ENCODE results near the gene TSHZ2. TPM values are rescaled to one million over a fixed set of nuclear protein-coding genes. Genes with fewer than 3 reads are reported as not detected.
A peak's percentile ranks its signal among the peaks of the same experiment; 100 is the strongest.

TSHZ2 gene
- total RNA-seq, 2 experiments from 2014 or later, result 8.1 to 9.2 TPM

DNA sequence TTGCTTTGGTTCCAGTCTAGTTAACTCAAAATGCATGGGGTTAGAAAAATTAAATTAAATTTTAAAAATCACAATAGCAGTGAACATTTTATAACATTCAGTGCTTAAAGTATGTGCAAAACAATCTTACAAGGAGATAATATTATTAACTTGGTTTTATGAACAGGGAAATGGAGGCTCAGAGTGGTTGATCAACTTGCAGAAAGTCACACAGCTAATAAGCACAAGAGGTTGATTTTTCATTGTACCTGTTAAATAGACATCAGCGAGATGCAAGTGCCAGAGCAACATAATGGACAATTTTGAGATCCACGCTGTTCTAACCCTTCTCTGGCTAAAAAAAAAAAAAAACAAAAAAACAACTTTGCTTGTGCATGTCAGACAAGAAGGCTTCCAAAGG lies 219.8 kb downstream of the TSHZ2 start:
- CTCF ChIA-PET, result interaction anchor here (0.6 to 0.7 kb wide), 3 partner anchors 114 to 811 kb away, joined by 3 to 4 read pairs (median 3); no protein-coding TSS in a partner anchor
- Mint-ChIP-seq H3K4me1 (peaks cover 8% of the 10 kb centered on the region), H3K27ac (no peak overlapping the region), H3K27me3 (no peaks in the 10 kb centered on the region), H3K9me3 (no peaks in the 10 kb centered on the region), H3K36me3 (ENCODE audit: low read depth) (no peaks in the 10 kb centered on the region), H3K4me3 (no peak overlapping the region)
- POLR2A ChIA-PET, result no interaction called here
- no peak for DNase-seq

DNA sequence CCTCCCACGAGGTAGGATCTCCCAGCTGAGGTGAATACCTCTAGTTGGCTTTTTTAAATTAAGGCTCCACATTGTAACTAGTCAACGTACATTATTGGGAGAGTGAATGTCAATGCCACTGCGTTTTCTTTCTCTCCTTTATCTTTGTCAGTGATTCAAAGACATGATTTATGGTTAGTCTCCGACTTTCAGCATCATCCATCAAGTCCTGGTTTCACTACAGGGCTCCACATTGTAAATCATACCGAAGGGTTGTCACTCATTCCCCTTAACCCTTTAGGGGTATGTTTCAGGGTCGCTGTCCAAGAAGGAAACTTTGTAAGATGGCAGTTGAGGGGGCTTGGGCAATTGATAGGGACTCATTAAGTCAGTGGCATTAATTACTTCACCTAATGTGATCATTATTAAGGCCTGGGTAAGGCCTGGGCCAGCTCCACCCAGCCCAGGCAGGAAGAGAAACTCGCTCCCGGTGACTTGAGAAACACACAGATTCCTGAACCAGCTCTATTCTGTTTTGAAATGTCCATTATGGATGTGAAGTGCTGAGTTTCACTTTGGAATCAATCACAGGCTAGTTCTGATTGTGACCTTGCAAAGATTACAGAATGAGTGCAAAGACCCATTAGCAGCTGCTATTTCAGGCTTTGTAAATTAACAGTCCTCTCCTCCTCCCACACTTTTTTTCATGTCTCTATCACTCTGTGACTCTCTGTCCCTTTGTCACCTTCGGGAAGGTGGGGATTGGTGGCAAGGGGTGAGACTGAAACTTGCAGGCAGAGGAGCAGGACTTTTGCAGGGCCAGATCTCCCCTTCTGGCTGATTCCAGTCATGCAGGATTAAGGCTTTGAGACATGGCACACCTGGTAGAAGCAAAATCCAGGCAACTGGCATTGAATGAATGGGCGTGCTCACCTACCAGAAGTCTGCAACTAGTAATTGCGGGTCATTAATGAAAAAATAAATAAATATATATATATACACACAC lies 222.4 kb downstream of the TSHZ2 start:
- Mint-ChIP-seq H3K27ac (no peak overlapping the region), H3K27me3 (no peaks in the 10 kb centered on the region), H3K4me3 (no peak overlapping the region), H3K4me1 (no peaks in the 10 kb centered on the region), H3K9me3 (no peaks in the 10 kb centered on the region), H3K36me3 (ENCODE audit: low read depth) (no peaks in the 10 kb centered on the region)
- no peak for DNase-seq
- POLR2A ChIA-PET, result no interaction called here
- CTCF ChIA-PET, result no interaction called here

DNA sequence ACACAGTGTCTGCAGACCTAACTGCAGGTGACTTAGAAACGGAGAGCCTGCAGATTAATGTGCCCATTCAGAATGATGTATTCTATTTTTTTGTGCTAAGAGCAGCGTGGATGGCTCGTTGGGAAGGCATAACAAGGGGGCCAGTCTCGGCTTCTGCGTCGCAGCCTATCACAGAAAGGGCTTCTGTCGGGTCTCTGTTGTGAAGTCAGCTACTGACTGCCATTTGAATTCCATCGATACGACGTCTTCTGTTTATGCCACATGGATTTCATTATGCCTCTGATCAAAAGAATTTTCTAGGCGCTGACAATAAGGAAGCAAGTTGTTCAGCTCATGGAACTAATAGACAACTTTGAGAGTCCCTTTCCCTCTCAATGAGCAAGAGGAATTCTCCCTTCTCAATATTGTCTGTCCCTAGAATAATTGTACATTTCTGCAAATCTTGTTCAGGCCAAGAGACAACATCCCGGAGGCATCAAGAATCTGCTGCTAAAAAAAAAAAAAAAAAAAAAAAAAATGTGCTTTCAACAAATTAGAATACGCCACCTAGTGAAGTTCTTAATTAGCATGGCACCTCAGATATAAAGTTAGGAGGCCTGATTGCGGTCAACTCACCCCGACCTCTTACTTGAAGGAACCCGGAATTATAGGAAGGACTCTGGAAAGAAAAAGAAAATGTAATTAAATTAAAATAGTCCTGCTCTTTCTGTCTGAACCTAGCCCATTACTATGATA lies 223.9 kb downstream of the TSHZ2 start:
- Mint-ChIP-seq H3K36me3 (ENCODE audit: low read depth) (no peaks in the 10 kb centered on the region), H3K27me3 (no peaks in the 10 kb centered on the region), H3K4me3 (no peak overlapping the region), H3K9me3 (no peaks in the 10 kb centered on the region), H3K27ac (no peak overlapping the region), H3K4me1 (no peaks in the 10 kb centered on the region)
- POLR2A ChIA-PET, result no interaction called here
- no peak for DNase-seq
- CTCF ChIA-PET, result no interaction called here

DNA sequence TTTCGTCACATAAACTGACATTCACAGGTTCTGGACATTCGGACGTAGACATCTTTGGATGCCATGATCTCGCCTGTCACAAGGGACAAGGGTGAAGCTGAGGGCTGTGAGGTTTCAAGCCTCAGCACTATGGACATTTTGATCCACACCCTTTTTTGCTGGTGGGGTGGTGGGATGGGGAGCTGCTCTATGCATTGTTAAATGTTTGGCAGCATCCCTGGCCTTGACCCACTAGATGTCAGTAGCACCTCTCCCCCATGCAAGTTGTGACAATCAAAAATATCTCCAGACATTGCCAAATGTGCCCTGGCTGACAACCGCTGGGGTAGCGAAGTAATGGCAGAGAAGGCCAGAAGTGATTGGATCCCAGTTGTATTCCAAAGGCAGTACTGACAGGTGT lies 229.4 kb downstream of the TSHZ2 start:
- no peaks in the 10 kb centered on the region for H3K27me3 Mint-ChIP-seq

DNA sequence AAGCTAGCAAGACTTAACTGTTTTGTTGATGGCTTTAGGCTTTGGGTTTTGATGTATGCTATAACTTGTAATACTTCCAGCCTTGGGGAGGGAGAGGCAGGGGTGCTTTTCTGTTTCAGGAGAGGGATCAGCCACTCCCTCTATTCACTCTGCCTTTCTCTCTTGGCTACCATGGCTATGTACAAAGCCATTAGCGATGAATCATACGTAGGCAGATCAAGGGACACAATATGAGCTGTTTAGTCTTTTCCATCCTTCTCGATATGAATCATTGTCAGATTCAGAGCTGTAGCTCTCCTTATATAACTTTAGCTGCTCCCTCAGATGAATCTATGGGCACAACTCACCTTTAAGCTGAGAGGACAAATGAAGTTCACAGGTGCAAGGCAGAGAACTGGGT lies 230.6 kb downstream of the TSHZ2 start:
- no peaks in the 10 kb centered on the region for H3K36me3 Mint-ChIP-seq (ENCODE audit: low read depth)
- ChIA-PET CTCF (interaction anchor here (0.6 to 0.7 kb wide), 3 partner anchors 105 to 813 kb away, joined by 3 to 4 read pairs (median 3); no protein-coding TSS in a partner anchor), POLR2A (no interaction called here)
- peaks cover 4% of the 10 kb centered on the region for H3K4me1 Mint-ChIP-seq
- DNase-seq, result no peak
- H3K4me3 Mint-ChIP-seq, result no peak overlapping the region
- no peak overlapping the region for H3K27ac Mint-ChIP-seq
- H3K9me3 Mint-ChIP-seq, result no peaks in the 10 kb centered on the region
- no peaks in the 10 kb centered on the region for H3K27me3 Mint-ChIP-seq

More for the DNA sequence above, 229.4 kb downstream of the TSHZ2 start:
- POLR2A ChIA-PET, result no interaction called here
- no peak for DNase-seq
- H3K4me3 Mint-ChIP-seq, result no peak overlapping the region
- CTCF ChIA-PET, result no interaction called here
- H3K4me1 Mint-ChIP-seq, result no peaks in the 10 kb centered on the region
- no peaks in the 10 kb centered on the region for H3K9me3 Mint-ChIP-seq
- no peaks in the 10 kb centered on the region for H3K36me3 Mint-ChIP-seq (ENCODE audit: low read depth)
- H3K27ac Mint-ChIP-seq, result no peak overlapping the region

- H3K4me1 Mint-ChIP-seq, result peaks cover 16% of the 10 kb centered on the region
- POLR2A ChIA-PET, result no interaction called here
- CTCF ChIA-PET, result interaction anchor here (0.6 to 0.8 kb wide), 2 partner anchors 10 to 17 kb away, joined by 3 to 4 read pairs; no protein-coding TSS in a partner anchor
- H3K36me3 Mint-ChIP-seq (ENCODE audit: low read depth), result no peaks in the 10 kb centered on the region
- no peaks in the 10 kb centered on the region for H3K27me3 Mint-ChIP-seq
- DNase-seq, result no peak
- H3K4me3 Mint-ChIP-seq, result no peak overlapping the region
- H3K9me3 Mint-ChIP-seq, result no peaks in the 10 kb centered on the region
- no peak overlapping the region for H3K27ac Mint-ChIP-seq
Measured at GRCh38 chr20:53205046-53205445, 232.9 kb downstream of the TSHZ2 start.

DNA sequence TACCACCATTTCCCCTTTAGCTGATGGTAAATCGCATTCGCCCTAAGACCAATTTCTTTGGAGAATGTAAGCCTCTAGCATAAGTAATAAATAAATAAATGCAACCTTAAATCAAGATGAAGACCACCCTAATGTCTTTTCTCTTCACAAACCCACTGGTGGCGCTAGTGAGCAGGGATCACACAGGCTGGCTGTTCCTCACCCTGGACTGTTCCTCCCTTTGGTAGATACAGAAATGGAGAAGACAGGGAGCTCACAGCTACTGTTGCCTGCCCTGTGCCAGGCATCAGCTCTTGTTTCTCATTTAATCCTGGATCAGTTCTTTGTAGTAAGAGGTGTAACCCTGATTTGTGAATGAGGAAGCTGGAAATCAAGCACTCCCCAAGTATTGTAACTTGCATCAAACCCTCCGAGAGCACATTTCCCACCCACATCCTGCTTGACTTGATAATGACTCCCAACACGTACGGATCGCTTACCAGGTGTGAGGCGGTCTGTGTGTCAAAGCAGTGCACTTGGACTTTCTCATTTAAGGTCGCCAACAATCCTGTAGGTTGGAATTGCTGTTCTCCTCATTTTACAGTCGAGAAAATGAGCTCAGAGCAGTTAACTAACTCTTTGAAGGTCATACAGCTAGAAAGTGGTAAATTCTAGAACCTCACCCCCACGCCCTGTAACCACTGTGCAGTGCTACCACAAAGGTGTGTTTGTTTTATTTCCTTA lies 236.1 kb downstream of the TSHZ2 start:
- CTCF ChIA-PET, result interaction anchor here (0.6 to 1.6 kb wide), 4 partner anchors 10 to 631 kb away, joined by 3 to 7 read pairs (median 3); no protein-coding TSS in a partner anchor
- no peaks in the 10 kb centered on the region for H3K27me3 Mint-ChIP-seq
- peak; percentile 48 for DNase-seq
- H3K27ac Mint-ChIP-seq, result peak overlapping the region; percentile 82
- no peaks in the 10 kb centered on the region for H3K36me3 Mint-ChIP-seq (ENCODE audit: low read depth)
- no peaks in the 10 kb centered on the region for H3K9me3 Mint-ChIP-seq
- H3K4me3 Mint-ChIP-seq, result peak overlapping the region; percentile 57
- peaks cover 18% of the 10 kb centered on the region for H3K4me1 Mint-ChIP-seq
- POLR2A ChIA-PET, result interaction anchor here (0.6 kb wide), 1 partner anchor 228 kb away, joined by 3 read pairs; no protein-coding TSS in a partner anchor

DNA sequence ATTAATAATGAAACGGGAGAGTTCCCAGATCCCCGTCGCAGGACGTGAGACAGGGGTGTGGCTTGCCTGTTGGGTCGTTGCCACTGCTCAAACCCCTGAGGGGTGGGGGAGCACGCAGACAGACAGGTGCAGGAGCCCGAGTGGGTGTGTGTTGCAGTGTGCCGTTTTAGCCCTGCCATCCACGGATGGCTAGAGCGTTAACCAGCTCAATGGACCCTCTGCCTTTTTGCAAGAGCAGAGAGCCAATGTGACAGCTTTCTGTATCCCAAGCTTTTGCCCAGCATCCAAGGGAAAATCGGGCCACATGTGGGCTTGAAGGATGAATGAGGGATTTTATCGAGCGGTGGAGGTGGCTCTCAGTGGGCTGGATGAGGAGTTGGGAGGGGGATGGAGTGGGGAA lies 237.9 kb downstream of the TSHZ2 start:
- ChIA-PET POLR2A (no interaction called here), CTCF (no interaction called here)
- DNase-seq, result no peak
- no peak overlapping the region for H3K27ac Mint-ChIP-seq
- H3K27me3 Mint-ChIP-seq, result no peaks in the 10 kb centered on the region
- H3K9me3 Mint-ChIP-seq, result no peaks in the 10 kb centered on the region
- H3K36me3 Mint-ChIP-seq (ENCODE audit: low read depth), result no peaks in the 10 kb centered on the region
- H3K4me1 Mint-ChIP-seq, result peaks cover 32% of the 10 kb centered on the region
- H3K4me3 Mint-ChIP-seq, result no peak overlapping the region

DNA sequence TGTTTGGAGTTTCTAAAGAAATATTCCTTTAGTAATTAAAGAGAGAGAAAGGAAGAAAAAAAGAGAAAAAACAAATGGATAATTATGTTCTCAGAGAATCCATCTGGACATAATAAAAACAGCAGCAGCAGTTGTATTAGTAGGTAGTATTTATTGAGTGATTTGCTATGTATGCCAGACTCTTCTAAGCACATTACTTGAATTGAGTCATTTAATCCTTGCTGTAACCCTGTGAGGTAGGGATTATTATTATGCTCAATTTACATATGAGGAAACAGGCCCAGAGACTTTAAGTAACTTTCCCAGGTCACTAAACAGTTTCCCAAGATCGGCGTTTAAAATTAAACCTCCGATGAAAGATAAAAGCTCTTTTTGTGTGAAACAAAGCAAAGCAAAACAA lies 238.8 kb downstream of the TSHZ2 start:
- Mint-ChIP-seq H3K4me1 (peaks cover 38% of the 10 kb centered on the region), H3K27ac (no peak overlapping the region), H3K27me3 (no peaks in the 10 kb centered on the region), H3K9me3 (no peaks in the 10 kb centered on the region), H3K36me3 (ENCODE audit: low read depth) (peaks cover 1% of the 10 kb centered on the region), H3K4me3 (no peak overlapping the region)
- CTCF ChIA-PET, result no interaction called here
- no peak for DNase-seq
- POLR2A ChIA-PET, result no interaction called here

DNA sequence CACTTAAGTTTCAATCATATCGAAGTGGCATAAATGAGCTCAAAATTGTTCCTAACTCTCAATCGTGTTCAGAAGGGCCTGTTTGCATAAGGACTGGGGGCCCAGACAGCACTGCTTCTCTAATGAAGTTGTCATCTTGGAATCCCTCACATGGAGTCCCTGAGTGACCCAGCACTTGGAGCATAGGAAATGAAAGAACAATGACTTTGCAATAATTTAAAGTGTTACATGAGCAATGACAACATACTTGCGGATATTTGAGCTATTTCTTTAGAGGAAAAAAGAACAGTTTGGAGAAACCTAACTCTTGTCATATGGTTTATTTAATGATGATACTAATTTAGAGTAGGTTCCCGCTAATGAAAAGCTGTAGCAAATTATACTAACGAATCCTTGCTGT lies 239.9 kb downstream of the TSHZ2 start:
- Mint-ChIP-seq H3K36me3 (ENCODE audit: low read depth) (peaks cover 1% of the 10 kb centered on the region), H3K27me3 (no peaks in the 10 kb centered on the region), H3K9me3 (no peaks in the 10 kb centered on the region), H3K27ac (no peak overlapping the region), H3K4me1 (peaks cover 46% of the 10 kb centered on the region), H3K4me3 (no peak overlapping the region)
- DNase-seq, result no peak
- POLR2A ChIA-PET, result no interaction called here
- CTCF ChIA-PET, result no interaction called here

GRCh38 chr20:53214392-53214791 lies 242.2 kb downstream of the TSHZ2 start:
- Mint-ChIP-seq H3K27me3 (no peaks in the 10 kb centered on the region), H3K4me3 (no peak overlapping the region), H3K36me3 (ENCODE audit: low read depth) (peaks cover 1% of the 10 kb centered on the region), H3K9me3 (no peaks in the 10 kb centered on the region), H3K4me1 (peaks cover 40% of the 10 kb centered on the region), H3K27ac (peak overlapping the region; percentile 77)
- DNase-seq, result no peak
- CTCF ChIA-PET, result no interaction called here
- POLR2A ChIA-PET, result no interaction called here

- peak overlapping the region; percentile 39 for H3K4me3 Mint-ChIP-seq
- peaks cover 6% of the 10 kb centered on the region for H3K36me3 Mint-ChIP-seq (ENCODE audit: low read depth)
- H3K4me1 Mint-ChIP-seq, result peaks cover 42% of the 10 kb centered on the region
- peak; percentile 46 for DNase-seq
- no peaks in the 10 kb centered on the region for H3K9me3 Mint-ChIP-seq
- peak overlapping the region; percentile 88 for H3K27ac Mint-ChIP-seq
- ChIA-PET POLR2A (interaction anchor here (0.6 kb wide), 1 partner anchor 61 kb away, joined by 4 read pairs; no protein-coding TSS in a partner anchor), CTCF (interaction anchor here (0.5 to 1.1 kb wide), 3 partner anchors 10 to 1192 kb away, joined by 3 to 4 read pairs (median 3); no protein-coding TSS in a partner anchor)
- H3K27me3 Mint-ChIP-seq, result no peaks in the 10 kb centered on the region
Measured at GRCh38 chr20:53215166-53215565, 243.0 kb downstream of the TSHZ2 start.
